ENCODE results near the gene ADCY6.

The ADCY6 gene

GRCh38 chr12:48793696-48794095 is 4.8 kb upstream of the ADCY6 start:
- H3K4me3 ChIP-seq (ENCODE audit: low read depth, low read length), result no peak overlapping the region
- TF ChIP-seq CTCF (IDR thresholded peaks at IDR 0.05; ENCODE audit: low read depth, low read length), result no peak

- H3K4me3 ChIP-seq (ENCODE audit: low read depth, low read length), result peak overlapping the region; percentile 84
- TF ChIP-seq CTCF (IDR thresholded peaks at IDR 0.05; ENCODE audit: low read depth, low read length), result no peak
Observed at GRCh38 chr12:48789858-48790326, 1.0 kb upstream of the ADCY6 start.

- TF ChIP-seq CTCF (IDR thresholded peaks at IDR 0.05; ENCODE audit: low read depth, low read length), result no peak
- peak overlapping the region; percentile 84 for H3K4me3 ChIP-seq (ENCODE audit: low read depth, low read length)
Observed at GRCh38 chr12:48788524-48788853, 400 bp downstream of the ADCY6 start.

GRCh38 chr12:48787791-48788523 is 932 bp downstream of the ADCY6 start:
- TF ChIP-seq CTCF (IDR thresholded peaks at IDR 0.05; ENCODE audit: low read depth, low read length), result no peak

GRCh38 chr12:48786591-48787544 is 2.0 kb downstream of the ADCY6 start:
- peak overlapping the region; percentile 84 for H3K4me3 ChIP-seq (ENCODE audit: low read depth, low read length)
- TF ChIP-seq CTCF (IDR thresholded peaks at IDR 0.05; ENCODE audit: low read depth, low read length), result no peak

More at GRCh38 chr12:48787791-48788523, 932 bp downstream of the ADCY6 start:
- peak overlapping the region; percentile 84 for H3K4me3 ChIP-seq (ENCODE audit: low read depth, low read length)

- TF ChIP-seq CTCF (IDR thresholded peaks at IDR 0.05; ENCODE audit: low read depth, low read length), result no peak
- no peak overlapping the region for H3K4me3 ChIP-seq (ENCODE audit: low read depth, low read length)
Observed at GRCh38 chr12:48783432-48783831, 5.5 kb downstream of the ADCY6 start.

All from WI38 (cell line).